MM.1S (cell line): ENCODE data around the gene EXOC1.

Experiments
- EZH2 ChIP-seq: fragments of 300-600 bp; sonication (generic); optimal IDR thresholded peaks from 2 replicates; pipeline ENCODE3; 2017; ENCODE audit warnings: low read depth, mild to moderate bottlenecking, antibody characterized with exemption, low read length, mixed read lengths
- EZH2phosphoT487 ChIP-seq: fragments of 300-600 bp; sonication (generic); IDR thresholded peaks from 2 replicates; pipeline ENCODE4 v1.6.1; 2018; ENCODE audit warnings: antibody characterized with exemption, low read length
- TF ChIP-seq, protein P1 (sequence below): fragments of 300-600 bp; sonication (generic); IDR thresholded peaks from 2 replicates; pipeline ENCODE4 v1.5.1; 2016; ENCODE audit warnings: antibody characterized with exemption, low read length, mixed read lengths

DNA sequence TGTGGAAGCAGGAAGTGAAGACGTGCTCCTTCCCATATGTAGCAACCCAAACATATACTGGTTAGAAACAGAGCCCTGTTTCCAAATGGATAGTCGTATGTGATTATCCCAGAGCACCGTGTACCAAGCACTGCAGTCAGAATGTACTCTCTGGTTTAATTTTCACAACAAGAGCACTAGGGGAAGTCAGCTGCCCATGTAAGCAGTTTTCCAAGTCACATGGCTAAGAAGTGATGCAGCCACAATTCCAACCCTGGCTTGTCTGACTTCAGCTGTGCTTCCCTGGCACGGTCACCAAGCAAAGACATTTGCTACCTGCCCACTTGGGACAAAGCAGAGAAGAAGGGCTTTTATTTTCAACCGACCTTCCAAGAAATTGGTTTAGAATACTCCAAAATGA is 67.1 kb downstream of the EXOC1 start:
- TF ChIP-seq, protein P1, sequence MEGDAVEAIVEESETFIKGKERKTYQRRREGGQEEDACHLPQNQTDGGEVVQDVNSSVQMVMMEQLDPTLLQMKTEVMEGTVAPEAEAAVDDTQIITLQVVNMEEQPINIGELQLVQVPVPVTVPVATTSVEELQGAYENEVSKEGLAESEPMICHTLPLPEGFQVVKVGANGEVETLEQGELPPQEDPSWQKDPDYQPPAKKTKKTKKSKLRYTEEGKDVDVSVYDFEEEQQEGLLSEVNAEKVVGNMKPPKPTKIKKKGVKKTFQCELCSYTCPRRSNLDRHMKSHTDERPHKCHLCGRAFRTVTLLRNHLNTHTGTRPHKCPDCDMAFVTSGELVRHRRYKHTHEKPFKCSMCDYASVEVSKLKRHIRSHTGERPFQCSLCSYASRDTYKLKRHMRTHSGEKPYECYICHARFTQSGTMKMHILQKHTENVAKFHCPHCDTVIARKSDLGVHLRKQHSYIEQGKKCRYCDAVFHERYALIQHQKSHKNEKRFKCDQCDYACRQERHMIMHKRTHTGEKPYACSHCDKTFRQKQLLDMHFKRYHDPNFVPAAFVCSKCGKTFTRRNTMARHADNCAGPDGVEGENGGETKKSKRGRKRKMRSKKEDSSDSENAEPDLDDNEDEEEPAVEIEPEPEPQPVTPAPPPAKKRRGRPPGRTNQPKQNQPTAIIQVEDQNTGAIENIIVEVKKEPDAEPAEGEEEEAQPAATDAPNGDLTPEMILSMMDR: no peak
- TF ChIP-seq EZH2 (no peak), EZH2phosphoT487 (no peak)
